Fibroblast of skin of scalp (primary cell): ENCODE data around the gene MAX.
"Not testable (repeated sequence)": the region's sequence is repeated elsewhere in the genome, so short reads cannot be mapped to it uniquely, and the experiment has no call there.

Experiments
- DNase-seq: peaks from one replicate; pipeline ENCODE4 v3.0.0-alpha.2; 2013

The MAX gene

DNA sequence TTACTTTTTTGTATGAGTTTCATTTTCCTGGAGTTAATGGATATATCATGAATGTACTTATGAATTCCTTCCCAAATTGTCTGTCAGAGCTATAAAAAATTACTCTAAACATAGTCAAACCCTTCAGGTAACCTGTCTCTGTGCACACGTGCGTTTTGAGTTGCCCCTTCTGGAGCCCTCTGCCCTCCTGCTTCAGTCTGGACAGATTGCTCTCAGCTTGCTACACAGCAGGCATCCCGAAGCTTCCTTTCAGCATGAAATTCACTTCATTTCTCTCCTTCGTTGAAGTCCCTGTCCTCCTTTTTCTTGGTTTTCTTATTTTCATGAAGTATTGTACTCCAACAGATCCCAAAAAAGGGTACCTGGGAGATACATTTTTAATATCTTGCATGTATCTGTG lies 68.3 kb downstream of the MAX start:
- no peak for DNase-seq

DNA sequence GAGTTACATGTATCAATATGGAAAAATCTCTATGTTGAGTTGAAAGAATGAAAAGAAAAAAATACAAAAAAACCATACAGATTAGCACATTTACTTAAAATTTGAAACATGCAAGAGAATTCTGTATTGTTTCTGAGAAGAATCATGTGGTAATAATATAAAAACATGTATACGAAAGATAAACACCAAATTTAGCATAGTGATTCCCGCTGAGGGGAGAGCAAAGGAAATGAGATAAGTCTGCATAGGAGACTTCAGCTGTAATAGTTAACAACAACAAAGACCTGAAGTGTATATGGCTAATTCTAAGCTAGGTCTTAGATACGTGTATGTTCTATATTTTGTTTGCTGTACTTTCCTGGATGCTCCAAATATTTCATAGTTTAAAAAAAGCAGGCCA lies 69.1 kb downstream of the MAX start:
- no peak for DNase-seq

DNA sequence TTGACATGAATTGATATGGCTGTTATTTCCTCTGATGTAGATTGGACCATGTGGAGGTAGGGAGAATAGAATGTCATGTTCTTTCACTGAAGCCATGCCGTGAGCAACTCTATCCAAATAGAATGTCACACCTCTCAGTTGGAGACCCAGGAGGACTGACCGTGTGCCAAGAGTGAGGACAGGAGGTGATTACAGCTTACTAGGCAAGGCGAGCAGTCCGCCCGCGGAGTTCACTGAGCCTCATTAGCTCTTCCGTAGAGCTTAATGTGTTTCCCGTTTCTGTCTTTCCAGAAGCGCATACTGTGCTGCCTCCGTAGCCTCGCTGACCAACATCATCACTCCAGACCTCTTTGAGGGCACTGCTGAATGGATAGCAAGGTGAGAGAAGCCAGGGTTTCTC lies 70.0 kb downstream of the MAX start:
- no peak for DNase-seq

DNA sequence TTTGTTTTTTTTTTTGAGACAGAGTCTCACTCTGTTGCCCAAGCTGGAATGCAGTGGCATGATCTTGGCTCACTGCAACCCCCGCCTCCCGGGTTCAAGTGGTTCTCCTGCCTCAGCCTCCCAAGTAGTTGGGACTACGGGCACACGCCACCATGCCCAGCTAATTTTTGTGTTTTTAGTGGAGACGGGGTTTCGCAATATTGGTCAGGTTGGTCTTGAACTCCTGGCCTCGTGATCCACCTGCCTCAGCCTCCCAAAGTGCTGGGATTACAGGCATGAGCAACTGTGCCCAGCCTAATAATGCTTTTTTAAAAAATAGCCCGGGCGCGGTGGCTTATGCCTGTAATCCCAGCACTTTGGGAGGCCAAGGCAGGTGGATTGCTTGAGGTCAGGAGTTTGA lies 71.0 kb downstream of the MAX start:
- DNase-seq: not testable (repeated sequence)

DNA sequence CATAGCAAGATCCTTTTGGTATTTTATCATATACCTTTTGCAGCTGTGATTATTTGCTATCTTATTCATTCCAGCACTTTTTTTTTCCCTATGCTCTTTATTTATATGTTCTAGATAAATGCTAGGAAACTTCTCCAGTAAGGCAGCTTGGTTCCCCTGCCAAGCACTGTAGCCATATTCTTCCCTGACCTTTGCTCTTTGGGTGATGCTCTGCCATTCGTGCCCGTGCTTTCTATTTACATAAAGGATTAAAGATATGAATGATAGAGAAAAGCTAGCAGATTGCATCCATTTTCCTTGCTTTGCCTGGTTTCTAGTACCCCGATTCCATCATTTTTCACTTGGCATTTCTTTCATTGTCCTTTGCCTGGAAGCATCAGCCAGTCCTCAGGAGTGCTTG lies 73.4 kb downstream of the MAX start:
- no peak for DNase-seq

DNA sequence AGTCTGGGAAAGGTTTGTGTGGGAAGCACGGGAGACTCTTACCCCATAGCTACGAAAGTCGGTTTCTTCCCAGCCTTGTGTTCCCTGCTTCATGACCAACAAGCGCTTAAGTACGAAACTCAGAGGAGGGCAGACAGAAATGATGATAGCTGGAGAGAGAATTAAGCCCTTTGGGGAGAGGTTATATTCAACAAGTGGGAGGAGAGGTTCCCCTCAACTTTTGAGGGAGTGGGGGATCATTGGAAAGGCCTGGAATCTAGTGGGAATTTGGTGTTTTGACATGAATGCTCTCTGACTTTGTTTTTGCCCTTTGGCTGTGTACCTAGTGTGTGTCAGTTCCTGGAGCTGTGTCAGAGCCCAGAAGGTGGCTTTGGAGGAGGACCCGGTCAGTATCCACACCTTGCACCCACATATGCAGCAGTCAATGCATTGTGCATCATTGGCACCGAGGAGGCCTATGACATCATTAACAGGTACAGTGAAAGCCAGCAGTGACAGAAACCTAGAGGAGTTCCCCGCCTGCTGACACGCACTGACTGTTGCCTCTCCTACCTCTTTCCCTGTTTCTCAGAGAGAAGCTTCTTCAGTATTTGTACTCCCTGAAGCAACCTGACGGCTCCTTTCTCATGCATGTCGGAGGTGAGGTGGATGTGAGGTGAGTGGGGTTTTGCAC lies 75.1 kb downstream of the MAX start:
- no peak for DNase-seq

DNA sequence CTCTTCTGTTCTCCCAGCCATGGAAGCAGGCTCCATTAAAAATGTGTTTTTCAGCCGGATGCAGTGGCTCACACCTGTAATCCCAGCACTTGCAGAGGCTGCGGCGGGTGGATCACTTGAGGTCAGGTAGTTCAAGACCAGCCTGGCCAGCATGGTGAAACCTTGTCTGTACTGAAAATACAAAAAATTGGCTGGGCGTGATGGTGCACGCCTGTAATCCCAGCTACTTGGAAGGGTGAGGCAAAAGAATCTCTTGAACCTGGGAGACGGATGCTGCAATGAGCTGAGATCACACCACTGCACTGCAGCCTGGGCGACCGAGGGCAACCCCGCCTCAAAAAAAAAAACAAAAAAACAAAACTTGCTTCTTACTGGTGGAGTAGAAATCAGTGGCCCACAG lies 75.8 kb downstream of the MAX start:
- no peak for DNase-seq

DNA sequence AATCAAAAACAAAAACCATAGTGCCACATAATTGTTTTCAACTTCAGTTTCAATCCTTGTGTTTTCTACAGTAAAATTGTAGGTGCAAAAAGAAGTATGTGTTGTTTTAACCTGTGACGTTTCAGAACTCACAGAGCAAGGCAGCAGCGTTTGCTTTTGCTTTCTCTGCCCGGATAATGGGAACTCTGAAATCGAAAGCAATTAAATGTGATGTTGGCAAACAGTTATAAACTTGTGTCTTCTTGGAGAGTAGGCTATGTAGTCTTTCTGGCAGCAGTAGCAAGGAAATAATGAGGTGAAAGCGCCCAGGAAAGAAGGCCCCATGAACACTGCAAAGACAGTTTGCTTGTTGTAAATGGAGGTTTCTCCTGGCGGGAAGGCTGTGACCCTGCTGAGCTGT lies 76.5 kb downstream of the MAX start:
- no peak for DNase-seq
